H1 (cell line): Measurements from ENCODE around the gene TMEM120B.

ENCODE experiments used
- EP300 ChIP-seq, 2 experiments: IDR thresholded peaks; 1 replicate in 1 of 2; 2 replicates in 1 of 2; pipeline ENCODE4 v1.6.1; 2011 to 2012; ENCODE audit warnings: low read depth in 2 of 2, low read length in 2 of 2, mild to moderate bottlenecking in 2 of 2, borderline replicate concordance in 1 of 2, inconsistent platforms in 1 of 2, moderate library complexity in 1 of 2
- EZH2 ChIP-seq: fragments of 200-600 bp; sonication (generic); IDR thresholded peaks from 2 replicates; pipeline ENCODE4 v1.7.1; 2012; ENCODE audit warnings: low read depth, mild to moderate bottlenecking, moderate library complexity, low read length, inconsistent platforms; ENCODE audit not compliant: severe bottlenecking
- JUND ChIP-seq: IDR thresholded peaks from 2 replicates; pipeline ENCODE4 v1.6.1; 2011; ENCODE audit warnings: mild to moderate bottlenecking, improper control_type of control experiment, low read length
- KDM5A ChIP-seq: fragments of 200-600 bp; IDR thresholded peaks from 2 replicates; pipeline ENCODE4 v1.7.1; 2012; ENCODE audit warnings: mild to moderate bottlenecking, low read length, inconsistent platforms, mixed read lengths
- PHF8 ChIP-seq: fragments of 200-600 bp; sonication (generic); conservative IDR thresholded peaks from 2 replicates; pipeline ENCODE4 v1.7.1; 2012; ENCODE audit warnings: low read depth, mild to moderate bottlenecking, inconsistent platforms, low read length, moderate library complexity
- POLR2AphosphoS5 ChIP-seq: IDR thresholded peaks from 2 replicates; pipeline ENCODE4 v1.6.1; 2011; ENCODE audit warnings: low read depth, low read length
- RAD21 ChIP-seq, 2 experiments: IDR thresholded peaks in 1 of 2; conservative IDR thresholded peaks in 1 of 2; 2 replicates each; pipeline ENCODE4 v1.6.1; 2011; ENCODE audit warnings: low read depth in 2 of 2, low read length in 2 of 2, improper control_type of control experiment in 1 of 2, inconsistent platforms in 1 of 2, mild to moderate bottlenecking in 1 of 2, moderate library complexity in 1 of 2
- RFX5 ChIP-seq: IDR thresholded peaks from 2 replicates; pipeline ENCODE4 v1.6.1; 2011; ENCODE audit warnings: low read depth, low read length, improper control_type of control experiment, borderline replicate concordance
- RXRA ChIP-seq: IDR thresholded peaks from 2 replicates; pipeline ENCODE4 v1.6.1; 2011; ENCODE audit warnings: low read depth, mild to moderate bottlenecking, low read length, moderate library complexity; ENCODE audit not compliant: insufficient read depth
- TF ChIP-seq, protein P1 (sequence below), 3 experiments: IDR thresholded peaks; 1 replicate in 2 of 3; 2 replicates in 1 of 3; pipeline versions ENCODE4 v1.5.1 to v1.6.1; 2011; ENCODE audit warnings: low read length in 3 of 3, mild to moderate bottlenecking in 3 of 3, inconsistent platforms in 2 of 3, low read depth in 1 of 3, moderate library complexity in 1 of 3; ENCODE audit not compliant: insufficient read depth in 1 of 3; ENCODE audit errors: control extremely low read depth in 1 of 3

DNA sequence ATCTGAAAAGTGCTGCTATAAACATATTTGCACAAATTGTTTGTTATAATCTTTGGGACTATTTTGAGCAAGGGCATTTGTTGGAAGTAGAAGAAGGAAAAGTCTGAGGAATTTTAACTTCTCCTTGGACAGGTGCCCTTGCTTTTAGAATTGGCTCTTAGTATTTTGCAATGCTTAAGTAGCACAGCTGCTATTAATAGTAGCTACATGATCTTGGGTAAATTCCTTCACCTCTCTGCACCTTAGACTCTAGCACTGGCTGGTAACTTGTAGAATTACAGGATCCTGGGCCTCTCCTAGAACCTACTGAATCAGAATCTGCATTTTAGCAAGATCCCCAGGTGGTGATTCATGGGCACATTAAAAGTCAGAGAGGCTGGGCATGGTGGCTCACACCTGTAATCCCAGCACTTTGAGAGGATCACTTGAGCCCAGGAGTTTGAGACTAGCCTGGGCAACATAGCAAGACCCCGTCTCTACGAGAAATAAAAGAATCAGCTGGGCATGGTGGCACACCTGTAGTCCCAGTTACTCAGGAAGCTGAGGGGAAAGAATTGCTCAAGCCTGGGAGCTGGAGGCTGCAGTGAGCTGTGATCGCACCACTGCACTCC lies 10.8 kb upstream of the TMEM120B start:
- TF ChIP-seq PHF8: no peak
- TF ChIP-seq EP300 (IDR thresholded peaks at IDR 0.05; ENCODE audit: borderline replicate concordance in 1 of 2, low read depth in 2 of 2, low read length in 2 of 2): no peak
- no peak for TF ChIP-seq RAD21 (IDR thresholded peaks at IDR 0.05 in 1 of 2, conservative IDR thresholded peaks at IDR 0.05 in 1 of 2; ENCODE audit: low read depth in 2 of 2, low read length in 2 of 2)
- no peak for TF ChIP-seq POLR2AphosphoS5
- no peak for TF ChIP-seq RXRA
- no peak for TF ChIP-seq KDM5A
- TF ChIP-seq, protein P1, sequence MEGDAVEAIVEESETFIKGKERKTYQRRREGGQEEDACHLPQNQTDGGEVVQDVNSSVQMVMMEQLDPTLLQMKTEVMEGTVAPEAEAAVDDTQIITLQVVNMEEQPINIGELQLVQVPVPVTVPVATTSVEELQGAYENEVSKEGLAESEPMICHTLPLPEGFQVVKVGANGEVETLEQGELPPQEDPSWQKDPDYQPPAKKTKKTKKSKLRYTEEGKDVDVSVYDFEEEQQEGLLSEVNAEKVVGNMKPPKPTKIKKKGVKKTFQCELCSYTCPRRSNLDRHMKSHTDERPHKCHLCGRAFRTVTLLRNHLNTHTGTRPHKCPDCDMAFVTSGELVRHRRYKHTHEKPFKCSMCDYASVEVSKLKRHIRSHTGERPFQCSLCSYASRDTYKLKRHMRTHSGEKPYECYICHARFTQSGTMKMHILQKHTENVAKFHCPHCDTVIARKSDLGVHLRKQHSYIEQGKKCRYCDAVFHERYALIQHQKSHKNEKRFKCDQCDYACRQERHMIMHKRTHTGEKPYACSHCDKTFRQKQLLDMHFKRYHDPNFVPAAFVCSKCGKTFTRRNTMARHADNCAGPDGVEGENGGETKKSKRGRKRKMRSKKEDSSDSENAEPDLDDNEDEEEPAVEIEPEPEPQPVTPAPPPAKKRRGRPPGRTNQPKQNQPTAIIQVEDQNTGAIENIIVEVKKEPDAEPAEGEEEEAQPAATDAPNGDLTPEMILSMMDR (IDR thresholded peaks at IDR 0.05; ENCODE audit: control extremely low read depth in 1 of 3, insufficient read depth in 1 of 3, low read depth in 1 of 3, low read length in 3 of 3): no peak
- no peak for TF ChIP-seq RFX5
- TF ChIP-seq EZH2: no peak
- no peak for TF ChIP-seq JUND
